B cell (primary cell): Measurements from ENCODE around the gene CACHD1. TPM values are rescaled to one million over a fixed set of nuclear protein-coding genes. Genes with fewer than 3 reads are reported as not detected.

Source experiments
- ATAC-seq: fragments of 200-7000 bp; cut with Tn5 transposase; one replicate; pipeline ENCODE4 v1.10.0; 2021; ENCODE audit warnings: low read depth, mild to moderate bottlenecking, moderate number of reproducible peaks, moderate library complexity
- CTCF ChIA-PET: fragments of 350-600 bp; sonication (Branson Sonifier 250); formaldehyde crosslinking; loops from one replicate; lab custom pipeline; 2021; ENCODE audit warnings: antibody characterized with exemption, inconsistent platforms; lab: Charles Lee
- POLR2A ChIA-PET: fragments of 350-600 bp; sonication (Branson Sonifier 250); formaldehyde crosslinking; loops from one replicate; lab custom pipeline; 2021; ENCODE audit warnings: antibody characterized with exemption; lab: Charles Lee
- DNase-seq: peaks from one replicate; pipeline ENCODE4 v3.0.0; 2013
- H2AFZ ChIP-seq: 2 replicates; pipeline ENCODE4 v1.6.1; 2012; ENCODE audit warnings: mild to moderate bottlenecking, low read depth, low read length; ENCODE audit not compliant: insufficient read depth, poor library complexity, severe bottlenecking
- H3K27ac ChIP-seq, 2 donors: 1 replicate in 1 of 2; 2 replicates in 1 of 2; pipeline ENCODE4 v1.5.1; 2012 to 2013; ENCODE audit warnings: low read length in 2 of 2, mild to moderate bottlenecking in 2 of 2, moderate library complexity in 1 of 2
- H3K27me3 ChIP-seq, 4 experiments: fragments of 200-600 bp in 1 of 4; sonication (generic) in 1 of 4; replicated peaks in 1 of 4; 1 replicate in 2 of 4; 2 replicates in 2 of 4; pipeline versions ENCODE4 v1.6.1 to v1.7.0; 2013 to 2016; ENCODE audit warnings: low read length in 3 of 4, mild to moderate bottlenecking in 2 of 4, mixed read lengths in 1 of 4, moderate library complexity in 1 of 4; ENCODE audit not compliant: insufficient read depth in 4 of 4, control insufficient read depth in 3 of 4; ENCODE audit errors: control extremely low read depth in 1 of 4
- H3K36me3 ChIP-seq, 2 experiments: replicated peaks in 1 of 2; 1 replicate in 1 of 2; 2 replicates in 1 of 2; pipeline versions ENCODE4 v1.6.1 to v1.7.1; 2013; ENCODE audit warnings: low read length in 1 of 2; ENCODE audit not compliant: insufficient read depth in 2 of 2, control insufficient read depth in 1 of 2; ENCODE audit errors: control extremely low read depth in 1 of 2, extremely low read depth in 1 of 2
- H3K4me1 ChIP-seq, 2 donors: fragments of 200-600 bp in 1 of 2; sonication (generic) in 1 of 2; 1 replicate in 1 of 2; 2 replicates in 1 of 2; pipeline versions ENCODE4 v1.5.1 to v1.6.1; 2013 to 2017; ENCODE audit warnings: low read length in 2 of 2; ENCODE audit not compliant: control insufficient read depth in 2 of 2, insufficient read depth in 2 of 2
- H3K4me2 ChIP-seq: replicated peaks from 2 replicates; pipeline ENCODE3; 2012; ENCODE audit warnings: mild to moderate bottlenecking, low read depth, low read length; ENCODE audit not compliant: poor library complexity, severe bottlenecking
- H3K4me3 ChIP-seq, 5 experiments: fragments of 200-600 bp in 1 of 5; sonication (generic) in 1 of 5; 1 replicate in 3 of 5; 2 replicates in 2 of 5; pipeline versions ENCODE4 v1.5.1 to v1.7.0; 2011 to 2016; ENCODE audit warnings: low read length in 4 of 5, mild to moderate bottlenecking in 4 of 5, low read depth in 2 of 5, control low read depth in 1 of 5, moderate library complexity in 1 of 5; ENCODE audit not compliant: insufficient read depth in 1 of 5; ENCODE audit errors: control extremely low read depth in 1 of 5, extremely low read depth in 1 of 5
- H3K79me2 ChIP-seq: fragments of 200-600 bp; sonication (generic); one replicate; pipeline ENCODE4 v1.6.0; 2016; ENCODE audit warnings: low read length; ENCODE audit not compliant: control insufficient read depth, insufficient read depth
- H3K9ac ChIP-seq: fragments of 200-600 bp; sonication (generic); 2 replicates; pipeline ENCODE4 v1.6.1; 2017; ENCODE audit warnings: mild to moderate bottlenecking, low read length, moderate library complexity
- H3K9me3 ChIP-seq, 3 donors: one replicate each; pipeline versions ENCODE4 v1.6.1 to v1.7.1; 2013; ENCODE audit warnings: low read length in 2 of 3; ENCODE audit not compliant: control insufficient read depth in 2 of 3, insufficient read depth in 1 of 3; ENCODE audit errors: control extremely low read depth in 1 of 3
- H4K20me1 ChIP-seq: 2 replicates; pipeline ENCODE4 v1.6.0; 2012; ENCODE audit warnings: mild to moderate bottlenecking, low read length; ENCODE audit not compliant: insufficient read depth, control insufficient read depth, poor library complexity, severe bottlenecking
- H3K27ac Mint-ChIP-seq: one replicate; pipeline ENCODE4 v1.8.0; 2021; ENCODE audit warnings: mixed read lengths
- H3K27me3 Mint-ChIP-seq: one replicate; pipeline ENCODE4 v1.8.0; 2021; ENCODE audit warnings: mixed read lengths
- H3K4me1 Mint-ChIP-seq: one replicate; pipeline ENCODE4 v1.8.0; 2021; ENCODE audit warnings: mixed read lengths
- H3K4me3 Mint-ChIP-seq: one replicate; pipeline ENCODE4 v1.8.0; 2021; ENCODE audit warnings: mixed read lengths
- H3K9me3 Mint-ChIP-seq: one replicate; pipeline ENCODE4 v1.8.0; 2022; ENCODE audit warnings: mixed read lengths; ENCODE audit not compliant: insufficient read depth
- EZH2 ChIP-seq: IDR thresholded peaks from 2 replicates; pipeline ENCODE4 v1.6.1; 2012; ENCODE audit warnings: borderline replicate concordance, low read depth, mild to moderate bottlenecking, moderate library complexity, low read length; ENCODE audit not compliant: insufficient read depth, poor library complexity, severe bottlenecking
- WGBS: methylation state at CpG from one replicate; pipeline ENCODE4 v1.1.5; 2013; ENCODE audit warnings: missing lambda C conversion rate; ENCODE audit not compliant: insufficient coverage; 5-methylcytosine and 5-hydroxymethylcytosine counted together
- intact Hi-C: fragments of 100-400 bp; cut with micrococcal nuclease; formaldehyde crosslinking; loops from one replicate; pipeline ENCODE4 v1.10.0; 2022
- polyA plus RNA-seq: library from polyadenylated mRNA; depleted of rRNA; stranded (reverse); fragments of >200 nt; gene quantifications from 2 replicates; pipeline ENCODE4 v1.2.3, GENCODE V29; 2012
- total RNA-seq, 2 donors: library from RNA; stranded (reverse); fragments of 120-200 nt in 1 of 2; gene quantifications; 1 replicate in 1 of 2; 2 replicates in 1 of 2; pipeline versions ENCODE4 v1.2.3 to v1.2.4, GENCODE V29; 2013 to 2022
- TF ChIP-seq, protein P1 (sequence below): fragments of 200-600 bp; IDR thresholded peaks from one replicate; pipeline ENCODE4 v1.8.0; 2022; ENCODE audit warnings: antibody characterized with exemption, mild to moderate bottlenecking

The CACHD1 gene
- total and polyA plus RNA-seq, 2 donors (not counting 1 experiment from before 2014, with no cell fraction given) = not detected

DNA sequence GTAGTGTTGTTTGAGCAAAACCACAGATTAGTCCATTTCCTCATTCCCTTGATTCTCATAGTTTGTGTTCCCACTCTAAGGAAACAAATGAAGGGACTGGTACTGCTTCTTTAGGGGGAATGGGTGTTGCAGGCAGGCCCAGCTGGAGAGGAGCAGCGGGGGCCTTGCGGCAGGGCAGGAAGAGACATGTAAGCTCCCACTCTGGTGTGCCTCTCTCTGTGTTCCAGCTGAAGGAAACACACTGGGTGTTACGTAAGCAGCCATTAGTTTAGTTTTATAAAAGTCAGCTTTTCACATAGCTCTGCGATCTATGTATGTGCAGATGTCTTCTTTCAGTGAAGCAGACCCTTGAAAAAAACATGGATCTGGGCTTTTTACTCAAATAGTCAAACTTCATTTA is 99.5 kb downstream of the CACHD1 start:
- intact Hi-C loops = no loop called here
- no peak overlapping the region for H3K27ac Mint-ChIP-seq
- peaks cover 9% of the 10 kb centered on the region for H3K27me3 Mint-ChIP-seq
- H3K79me2 ChIP-seq = no peaks in the 10 kb centered on the region
- no peaks in the 10 kb centered on the region for H3K4me1 Mint-ChIP-seq
- no peak for DNase-seq
- no peak overlapping the region for H2AFZ ChIP-seq
- H3K9ac ChIP-seq = no peak overlapping the region
- 75% methylated on average over 4 of the region's 4 CpGs for WGBS
- H3K9me3 Mint-ChIP-seq = no peaks in the 10 kb centered on the region
- H3K27ac ChIP-seq = no peak overlapping the region
- no peak overlapping the region for H3K4me3 Mint-ChIP-seq
- H3K4me3 ChIP-seq = no peak overlapping the region
- POLR2A ChIA-PET = no interaction called here
- no peaks in the 10 kb centered on the region for H4K20me1 ChIP-seq
- no peak overlapping the region for H3K4me2 ChIP-seq
- H3K27me3 ChIP-seq = no peaks in the 10 kb centered on the region
- ATAC-seq = no peak
- CTCF ChIA-PET = no interaction called here
- H3K9me3 ChIP-seq = no peaks in the 10 kb centered on the region
- no peaks in the 10 kb centered on the region for H3K4me1 ChIP-seq
- no peaks in the 10 kb centered on the region for H3K36me3 ChIP-seq
- TF ChIP-seq, protein P1, sequence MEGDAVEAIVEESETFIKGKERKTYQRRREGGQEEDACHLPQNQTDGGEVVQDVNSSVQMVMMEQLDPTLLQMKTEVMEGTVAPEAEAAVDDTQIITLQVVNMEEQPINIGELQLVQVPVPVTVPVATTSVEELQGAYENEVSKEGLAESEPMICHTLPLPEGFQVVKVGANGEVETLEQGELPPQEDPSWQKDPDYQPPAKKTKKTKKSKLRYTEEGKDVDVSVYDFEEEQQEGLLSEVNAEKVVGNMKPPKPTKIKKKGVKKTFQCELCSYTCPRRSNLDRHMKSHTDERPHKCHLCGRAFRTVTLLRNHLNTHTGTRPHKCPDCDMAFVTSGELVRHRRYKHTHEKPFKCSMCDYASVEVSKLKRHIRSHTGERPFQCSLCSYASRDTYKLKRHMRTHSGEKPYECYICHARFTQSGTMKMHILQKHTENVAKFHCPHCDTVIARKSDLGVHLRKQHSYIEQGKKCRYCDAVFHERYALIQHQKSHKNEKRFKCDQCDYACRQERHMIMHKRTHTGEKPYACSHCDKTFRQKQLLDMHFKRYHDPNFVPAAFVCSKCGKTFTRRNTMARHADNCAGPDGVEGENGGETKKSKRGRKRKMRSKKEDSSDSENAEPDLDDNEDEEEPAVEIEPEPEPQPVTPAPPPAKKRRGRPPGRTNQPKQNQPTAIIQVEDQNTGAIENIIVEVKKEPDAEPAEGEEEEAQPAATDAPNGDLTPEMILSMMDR = no peak
- TF ChIP-seq EZH2 = no peak

DNA sequence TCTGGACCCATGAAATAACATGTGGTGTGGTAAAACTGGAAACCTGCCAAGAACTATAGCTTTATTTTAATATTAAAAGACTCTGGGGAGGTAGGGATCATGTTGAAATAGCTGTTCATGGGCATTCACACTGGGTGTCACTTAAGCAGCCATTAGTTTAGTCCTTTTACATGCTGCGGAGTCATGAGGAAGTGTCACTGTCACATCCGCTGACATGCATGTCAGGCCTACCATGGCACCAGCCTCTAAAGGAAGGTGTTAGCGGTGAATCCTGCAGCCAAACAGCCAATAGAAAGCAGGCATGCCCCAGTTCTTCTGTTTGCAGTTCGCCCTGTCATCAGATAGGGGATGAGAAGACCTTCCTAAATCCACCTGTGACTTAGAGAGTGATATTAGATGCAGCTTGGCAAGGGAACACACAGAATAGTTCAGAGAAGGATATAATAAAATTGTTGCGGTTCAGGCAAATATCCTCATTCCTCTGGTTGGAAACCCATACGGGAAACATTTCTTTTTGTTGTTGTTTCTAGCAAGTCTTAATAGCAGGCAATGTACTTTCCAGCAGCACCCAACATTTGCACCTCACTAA is 100.4 kb downstream of the CACHD1 start:
- ATAC-seq = no peak
- Histone ChIP-seq H3K9me3 (no peaks in the 10 kb centered on the region), H3K79me2 (no peaks in the 10 kb centered on the region), H3K4me2 (no peak overlapping the region), H3K9ac (no peak overlapping the region), H2AFZ (no peak overlapping the region), H3K4me1 (no peaks in the 10 kb centered on the region), H3K36me3 (no peaks in the 10 kb centered on the region), H3K27ac (no peak overlapping the region), H3K27me3 (no peaks in the 10 kb centered on the region), H3K4me3 (no peak overlapping the region), H4K20me1 (no peaks in the 10 kb centered on the region)
- intact Hi-C loops = no loop called here
- Mint-ChIP-seq H3K9me3 (no peaks in the 10 kb centered on the region), H3K27ac (no peak overlapping the region), H3K4me1 (no peaks in the 10 kb centered on the region), H3K27me3 (peaks cover 6% of the 10 kb centered on the region), H3K4me3 (no peak overlapping the region)
- POLR2A ChIA-PET = no interaction called here
- WGBS = 98% methylated on average over 4 of the region's 6 CpGs
- CTCF ChIA-PET = no interaction called here
- TF ChIP-seq, protein P1 = no peak
- no peak for TF ChIP-seq EZH2
- no peak for DNase-seq
